Measurements from ENCODE around the gene RAB36.

Gene RAB36

DNA sequence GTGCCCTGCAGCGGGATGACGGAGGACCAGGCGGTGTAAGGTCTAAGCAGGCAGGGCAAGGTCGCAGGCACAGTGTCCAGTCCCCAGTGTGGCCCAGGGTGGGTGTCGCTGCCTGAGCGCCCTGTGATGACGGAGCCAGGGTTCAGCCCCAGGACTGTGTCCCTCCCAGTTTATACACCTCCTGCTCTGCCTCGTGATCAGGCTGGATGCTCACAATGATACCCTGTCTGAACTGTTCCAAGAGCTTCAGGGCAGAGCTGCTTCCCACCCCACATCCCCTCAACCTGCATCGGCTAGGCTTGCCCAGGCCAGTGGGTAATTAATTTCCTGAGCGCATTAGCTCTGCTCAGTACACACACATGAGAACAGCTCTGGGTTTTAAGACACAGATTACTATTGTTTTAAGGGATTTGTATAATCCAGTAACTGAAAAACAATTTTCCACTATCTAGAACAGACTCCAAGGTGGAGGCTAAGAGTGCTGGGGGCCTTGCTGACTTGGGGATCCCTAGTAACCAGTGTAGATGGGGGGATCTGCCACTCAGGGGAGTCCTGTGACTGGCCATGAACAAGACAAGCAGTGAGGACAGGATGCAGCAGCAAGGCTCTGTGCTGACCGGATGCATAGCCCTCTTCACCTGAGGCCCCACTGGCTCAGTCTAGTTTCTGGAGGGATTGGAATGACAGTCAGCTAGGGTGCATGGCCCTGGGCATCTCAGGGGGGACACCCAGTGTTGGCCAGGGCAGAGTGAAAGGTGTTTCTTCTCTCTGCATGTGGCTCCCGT lies 40.9 kb upstream of the RAB36 start:
- no peak overlapping the region for H3K4me3 ChIP-seq (ENCODE audit: low read depth, low read length)
- DNase-seq (ENCODE audit: low read depth): no peak
- TF ChIP-seq, protein P1, sequence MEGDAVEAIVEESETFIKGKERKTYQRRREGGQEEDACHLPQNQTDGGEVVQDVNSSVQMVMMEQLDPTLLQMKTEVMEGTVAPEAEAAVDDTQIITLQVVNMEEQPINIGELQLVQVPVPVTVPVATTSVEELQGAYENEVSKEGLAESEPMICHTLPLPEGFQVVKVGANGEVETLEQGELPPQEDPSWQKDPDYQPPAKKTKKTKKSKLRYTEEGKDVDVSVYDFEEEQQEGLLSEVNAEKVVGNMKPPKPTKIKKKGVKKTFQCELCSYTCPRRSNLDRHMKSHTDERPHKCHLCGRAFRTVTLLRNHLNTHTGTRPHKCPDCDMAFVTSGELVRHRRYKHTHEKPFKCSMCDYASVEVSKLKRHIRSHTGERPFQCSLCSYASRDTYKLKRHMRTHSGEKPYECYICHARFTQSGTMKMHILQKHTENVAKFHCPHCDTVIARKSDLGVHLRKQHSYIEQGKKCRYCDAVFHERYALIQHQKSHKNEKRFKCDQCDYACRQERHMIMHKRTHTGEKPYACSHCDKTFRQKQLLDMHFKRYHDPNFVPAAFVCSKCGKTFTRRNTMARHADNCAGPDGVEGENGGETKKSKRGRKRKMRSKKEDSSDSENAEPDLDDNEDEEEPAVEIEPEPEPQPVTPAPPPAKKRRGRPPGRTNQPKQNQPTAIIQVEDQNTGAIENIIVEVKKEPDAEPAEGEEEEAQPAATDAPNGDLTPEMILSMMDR (IDR thresholded peaks at IDR 0.05; ENCODE audit: control insufficient read depth, extremely low read depth, insufficient read depth): no peak

DNA sequence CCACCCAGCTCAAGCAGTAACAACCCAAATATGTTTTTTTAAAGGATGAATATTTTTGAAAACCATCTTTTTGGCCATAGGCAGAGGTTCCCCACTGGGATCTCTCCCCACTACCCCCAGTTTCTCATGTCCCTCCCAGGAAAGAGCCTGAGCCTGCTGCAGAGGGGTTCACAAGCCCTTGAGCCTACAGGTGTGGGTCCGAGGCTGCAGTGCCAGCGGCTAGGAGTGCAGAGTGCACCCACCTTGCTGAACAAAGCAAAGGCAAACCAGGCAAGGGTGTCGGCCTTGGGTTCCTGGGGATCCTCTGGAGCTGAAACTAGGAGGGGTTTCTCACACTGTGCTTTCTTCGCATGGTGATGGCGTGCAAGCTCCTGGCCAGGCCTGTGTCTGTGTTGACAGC lies 40.0 kb upstream of the RAB36 start:
- no peak overlapping the region for H3K4me3 ChIP-seq (ENCODE audit: low read depth, low read length)
- TF ChIP-seq, protein P1 (IDR thresholded peaks at IDR 0.05; ENCODE audit: control insufficient read depth, extremely low read depth, insufficient read depth): no peak
- no peak for DNase-seq (ENCODE audit: low read depth)

DNA sequence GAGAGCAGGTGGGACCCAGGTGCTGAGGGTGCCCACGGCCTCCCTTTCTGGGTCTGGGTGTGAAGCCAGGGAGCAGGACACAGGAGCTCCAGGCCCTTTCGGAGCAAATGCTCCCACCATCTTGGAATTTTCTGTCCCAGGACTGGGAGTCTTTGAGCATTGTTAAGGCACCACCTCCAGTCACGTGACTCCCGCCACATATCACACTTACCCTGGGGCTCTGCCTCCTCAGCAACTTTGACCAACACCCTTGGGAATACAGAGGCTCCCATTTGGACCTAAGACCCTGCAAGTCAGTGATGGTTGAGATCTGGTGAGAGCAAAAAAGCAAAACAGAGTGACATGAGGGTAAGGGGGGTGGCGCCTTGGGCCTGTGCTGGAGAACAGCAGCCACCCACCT lies 39.4 kb upstream of the RAB36 start:
- no peak overlapping the region for H3K4me3 ChIP-seq (ENCODE audit: low read depth, low read length)
- TF ChIP-seq, protein P1 (IDR thresholded peaks at IDR 0.05; ENCODE audit: control insufficient read depth, extremely low read depth, insufficient read depth): no peak
- no peak for DNase-seq (ENCODE audit: low read depth)

DNA sequence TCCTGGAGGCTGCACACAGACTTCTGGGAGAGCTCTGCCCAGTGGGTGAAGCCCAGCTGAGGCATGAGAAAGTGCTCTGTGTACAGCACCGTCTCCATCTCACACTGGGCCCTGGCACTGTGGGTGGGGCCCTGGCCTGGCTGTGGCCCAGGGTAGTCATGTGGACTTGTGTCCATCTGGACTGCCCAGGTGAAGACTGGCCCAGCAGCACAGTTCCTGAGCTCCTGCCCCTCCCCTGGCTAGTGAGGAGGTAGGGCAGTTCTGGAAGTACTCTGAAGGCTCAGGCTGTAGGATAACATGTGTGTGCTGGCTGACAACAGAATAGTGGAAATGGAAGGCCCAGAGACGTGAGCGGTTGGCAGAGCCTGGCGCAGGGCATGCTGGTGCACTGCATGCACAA lies 38.9 kb upstream of the RAB36 start:
- H3K4me3 ChIP-seq (ENCODE audit: low read depth, low read length): no peak overlapping the region
- TF ChIP-seq, protein P1 (IDR thresholded peaks at IDR 0.05; ENCODE audit: control insufficient read depth, extremely low read depth, insufficient read depth): no peak
- peak; percentile 66 for DNase-seq (ENCODE audit: low read depth)

DNA sequence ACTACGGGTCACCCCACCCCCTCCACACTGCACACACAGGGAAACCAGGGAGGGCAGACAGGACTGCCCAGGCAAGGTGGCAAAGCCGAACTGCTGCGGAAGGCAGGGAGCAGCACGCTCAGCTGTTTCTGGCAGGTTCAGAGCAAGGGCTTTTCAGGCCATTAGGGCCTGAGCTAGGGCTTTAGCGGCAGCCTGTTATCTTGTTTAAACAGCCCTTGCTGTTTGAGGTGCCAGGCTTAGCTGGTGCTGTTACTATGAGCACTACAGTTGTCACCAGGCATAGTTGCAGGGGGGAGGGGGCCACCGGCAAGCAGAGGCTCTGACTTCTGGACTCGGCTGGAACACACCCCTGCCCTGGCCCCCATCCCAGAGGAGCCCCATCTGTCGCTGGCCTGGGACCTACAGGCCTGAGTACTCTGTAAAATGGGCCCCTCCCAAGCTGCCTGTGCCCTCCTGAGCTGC lies 38.3 kb upstream of the RAB36 start:
- DNase-seq (ENCODE audit: low read depth): peak; percentile 42
- TF ChIP-seq, protein P1 (IDR thresholded peaks at IDR 0.05; ENCODE audit: control insufficient read depth, extremely low read depth, insufficient read depth): no peak
- H3K4me3 ChIP-seq (ENCODE audit: low read depth, low read length): no peak overlapping the region

DNA sequence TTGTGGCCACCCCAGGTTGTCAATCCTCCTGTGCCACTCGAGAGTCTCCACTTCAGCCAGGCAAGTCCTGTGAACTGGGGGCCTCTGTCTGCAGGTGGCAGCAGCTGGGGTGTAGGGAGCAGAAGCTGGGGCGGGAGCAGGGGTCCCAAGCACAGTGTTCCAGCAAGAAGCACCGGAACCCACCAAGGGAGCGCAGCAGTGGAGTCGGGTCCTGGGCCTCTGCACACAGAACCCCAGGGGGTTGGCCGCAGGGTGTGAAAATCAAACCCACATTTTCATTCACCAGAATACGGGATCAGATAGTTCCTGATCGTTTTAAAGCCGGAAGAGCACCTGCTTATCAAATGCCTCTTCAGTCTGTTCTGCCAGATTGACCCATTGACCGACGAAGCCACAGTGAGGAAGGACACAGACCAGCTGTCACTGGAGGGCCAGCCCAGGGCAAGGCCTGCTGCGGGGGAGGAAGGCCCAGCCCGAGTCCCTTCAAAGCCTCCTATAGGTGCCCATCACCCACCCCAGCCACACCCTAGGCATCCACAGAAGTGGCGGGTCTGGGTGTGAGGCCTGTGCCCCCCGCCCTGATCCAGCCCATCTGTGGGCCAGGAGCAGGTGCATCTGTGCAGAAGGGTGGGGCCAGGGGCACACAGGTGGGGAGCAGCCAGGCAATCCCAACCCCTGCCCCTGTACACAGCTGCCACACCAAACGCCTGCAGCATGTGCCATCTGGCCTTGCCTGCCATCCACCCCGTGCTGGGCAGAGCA lies 37.6 kb upstream of the RAB36 start:
- TF ChIP-seq, protein P1 (IDR thresholded peaks at IDR 0.05; ENCODE audit: control insufficient read depth, extremely low read depth, insufficient read depth): no peak
- no peak overlapping the region for H3K4me3 ChIP-seq (ENCODE audit: low read depth, low read length)
- no peak for DNase-seq (ENCODE audit: low read depth)
